ENCODE results near the gene PRKAA1.

Gene PRKAA1

DNA sequence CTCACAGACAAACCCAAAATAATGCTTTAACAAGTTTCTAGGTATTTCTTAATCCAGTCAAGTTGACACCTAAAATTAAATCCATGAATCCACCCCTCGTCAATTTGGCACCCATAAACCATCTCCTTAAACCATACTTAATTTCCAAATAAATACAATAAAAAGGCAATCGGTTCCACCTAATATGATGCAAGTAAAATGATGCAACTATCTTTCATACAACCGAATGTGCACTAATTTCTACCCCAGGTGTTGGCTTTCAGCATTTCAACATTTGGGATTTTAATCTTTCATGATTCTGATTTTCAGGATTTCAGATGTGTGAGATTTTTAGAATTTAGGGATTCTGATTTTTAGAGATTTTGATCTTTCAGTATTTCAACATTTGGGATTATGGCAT is 17.3 kb downstream of the PRKAA1 start:
- DNase-seq (ENCODE audit: low read depth in 2 of 2): no peak

DNA sequence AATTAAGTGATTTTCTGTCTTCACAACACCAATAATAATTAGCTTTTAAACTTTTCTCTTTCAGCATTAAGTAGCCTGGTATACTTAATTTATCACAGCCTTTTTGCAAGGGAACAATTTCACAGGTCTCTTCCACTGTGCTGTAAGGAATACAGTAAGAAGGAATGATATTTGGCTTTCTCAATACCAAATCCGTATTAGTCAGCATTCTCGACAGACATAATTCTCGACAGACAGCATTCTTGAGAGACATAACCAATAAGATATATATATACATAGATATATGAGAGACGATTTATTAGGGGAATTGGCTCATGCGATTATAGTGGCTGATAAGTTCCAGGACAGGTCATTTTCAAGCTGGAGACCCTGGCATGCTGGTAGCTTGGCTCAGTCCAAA is 18.0 kb downstream of the PRKAA1 start:
- DNase-seq (ENCODE audit: low read depth in 2 of 2): no peak

DNA sequence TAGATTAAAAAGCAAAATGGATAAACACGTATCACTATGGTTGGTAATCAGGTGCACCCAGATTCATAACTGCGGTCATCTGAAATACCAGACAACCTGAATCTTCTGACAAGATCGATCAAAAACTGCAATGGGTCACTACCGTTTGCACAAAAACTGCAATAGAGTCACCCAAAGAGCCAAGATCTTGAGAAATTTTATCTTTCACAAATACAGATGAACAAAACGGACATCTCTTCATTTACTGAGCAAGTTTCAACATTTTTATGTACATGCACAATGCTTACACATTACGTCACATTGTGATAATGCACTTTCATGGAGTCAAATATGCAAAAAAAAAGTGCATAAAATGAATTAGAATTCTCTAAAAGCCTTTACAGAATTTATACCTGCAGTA is 18.6 kb downstream of the PRKAA1 start:
- DNase-seq (ENCODE audit: low read depth in 2 of 2): no peak

DNA sequence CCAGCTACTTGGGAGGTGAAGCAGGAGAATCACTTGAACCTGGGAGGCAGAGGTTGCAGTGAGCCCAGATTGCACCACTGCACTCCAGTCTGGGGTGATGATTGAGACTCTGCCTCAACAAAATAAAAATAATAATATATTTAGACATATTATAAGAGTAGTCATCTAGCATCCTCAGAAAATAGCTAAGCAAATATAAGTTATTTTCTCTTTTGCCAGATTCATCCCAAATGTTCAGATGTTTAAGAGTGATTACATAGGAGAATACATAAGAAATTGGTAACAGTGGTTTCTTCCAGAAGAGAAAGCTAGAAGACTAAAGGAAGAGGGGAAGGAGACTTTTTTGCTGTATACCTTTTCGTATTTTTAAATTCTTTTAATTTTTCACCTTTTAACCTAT is 20.0 kb downstream of the PRKAA1 start:
- DNase-seq (ENCODE audit: low read depth in 2 of 2): no peak

DNA sequence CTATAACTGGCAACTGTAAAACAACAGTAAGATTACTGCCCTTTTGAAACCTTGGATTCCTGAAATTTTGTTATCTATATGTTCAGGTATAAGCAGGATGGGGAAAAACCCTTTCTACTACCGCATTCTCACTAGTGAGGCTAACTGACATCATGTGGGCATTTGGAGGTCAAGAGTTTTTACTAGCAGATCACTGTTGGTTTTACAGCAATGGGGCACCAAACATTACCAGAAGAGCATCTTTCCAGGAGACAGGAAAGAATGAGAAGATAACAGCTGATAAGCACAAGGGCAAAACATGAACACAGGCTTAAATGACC is 21.6 kb downstream of the PRKAA1 start:
- no peak for DNase-seq (ENCODE audit: low read depth in 2 of 2)

DNA sequence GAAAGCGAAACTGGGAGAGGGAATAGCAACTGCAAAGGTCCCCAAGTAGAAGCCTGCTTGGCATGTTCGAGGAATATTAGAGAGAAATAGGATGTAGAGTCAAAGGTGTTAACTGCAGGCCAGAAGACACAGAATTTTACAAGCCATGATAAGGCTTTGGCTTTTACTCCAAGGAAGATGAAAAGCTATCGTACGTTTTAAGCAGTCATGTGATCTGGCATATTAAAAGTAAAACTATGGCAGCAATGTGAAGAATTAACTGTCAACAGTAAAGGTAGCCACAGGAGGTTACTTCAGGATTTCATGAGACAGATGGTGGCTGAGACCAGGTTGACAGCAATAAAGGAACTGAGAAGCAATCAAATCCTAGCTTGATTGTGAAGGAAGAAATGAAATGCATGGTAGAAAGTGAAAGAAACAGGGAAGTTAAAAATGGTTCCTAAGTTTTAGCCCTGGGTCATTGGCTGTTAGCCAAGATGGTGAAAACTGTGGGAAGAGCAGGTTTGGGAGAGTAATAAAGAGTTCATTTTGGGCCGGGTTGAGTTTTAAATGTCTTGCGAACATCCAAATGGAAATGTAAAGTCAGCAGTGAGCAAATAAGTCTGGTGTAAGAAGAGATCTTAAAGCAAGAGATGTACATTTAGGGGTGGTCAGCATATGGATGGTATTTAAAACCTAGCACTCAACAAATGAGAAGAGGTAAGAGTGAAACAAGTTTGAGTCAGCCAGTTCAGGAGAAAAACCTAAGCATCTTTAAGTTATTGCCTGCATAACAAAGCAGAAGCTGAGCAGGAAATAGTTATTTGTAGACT is 22.1 kb downstream of the PRKAA1 start:
- DNase-seq (ENCODE audit: low read depth in 2 of 2): no peak

DNA sequence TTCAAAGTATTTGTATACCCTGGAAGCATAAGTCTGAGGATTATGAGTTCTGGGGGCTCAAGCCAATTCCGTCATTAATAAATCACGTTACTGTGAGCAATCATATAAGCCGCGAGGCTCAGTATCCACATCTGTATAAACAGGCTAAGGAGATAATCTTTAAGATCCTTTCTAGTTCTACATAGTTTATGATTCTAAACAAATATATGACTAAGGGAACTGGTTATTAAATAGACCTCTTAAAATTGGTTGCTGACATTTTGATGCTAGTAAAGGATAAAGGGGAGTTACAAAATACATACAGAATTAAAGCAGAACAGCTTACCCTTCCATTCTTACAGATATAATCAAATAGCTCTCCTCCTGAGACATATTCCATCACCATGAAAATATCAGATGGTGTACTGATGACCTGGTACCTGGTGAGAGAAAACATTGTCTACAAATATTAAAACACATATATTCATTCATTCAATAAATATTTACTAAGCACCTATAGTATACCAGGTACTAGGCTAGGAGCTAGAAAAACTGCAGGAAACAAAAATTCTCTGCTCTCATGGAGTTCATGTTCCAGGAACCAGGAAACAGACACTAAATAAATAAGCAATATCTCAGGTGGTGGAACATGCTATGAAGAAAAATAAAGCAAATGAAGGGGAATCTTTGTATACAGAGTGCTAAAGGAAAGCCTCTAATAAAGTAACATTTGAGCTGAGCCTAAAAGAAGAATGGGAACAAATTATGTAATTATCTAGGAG is 22.9 kb downstream of the PRKAA1 start:
- DNase-seq (ENCODE audit: low read depth in 2 of 2): no peak

DNA sequence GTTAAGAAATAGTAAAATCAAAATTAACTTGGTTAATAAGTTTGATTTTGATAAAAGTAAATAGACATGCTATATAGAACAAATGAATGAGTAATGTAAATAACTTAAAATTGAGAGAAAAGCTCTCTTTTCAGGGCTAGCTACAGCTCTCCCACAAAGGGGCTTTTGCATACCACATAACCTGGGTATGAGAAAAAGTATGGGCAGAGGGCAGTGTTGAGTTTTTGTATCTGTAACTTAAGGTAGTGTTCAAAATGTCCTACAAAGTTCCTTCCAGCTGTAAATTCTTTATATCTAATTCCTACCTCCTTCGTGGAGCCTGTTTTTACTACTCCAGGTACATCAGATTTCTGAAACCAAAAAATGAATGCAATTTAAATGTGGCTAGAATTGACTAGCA is 23.6 kb downstream of the PRKAA1 start:
- DNase-seq (ENCODE audit: low read depth in 2 of 2): no peak

DNA sequence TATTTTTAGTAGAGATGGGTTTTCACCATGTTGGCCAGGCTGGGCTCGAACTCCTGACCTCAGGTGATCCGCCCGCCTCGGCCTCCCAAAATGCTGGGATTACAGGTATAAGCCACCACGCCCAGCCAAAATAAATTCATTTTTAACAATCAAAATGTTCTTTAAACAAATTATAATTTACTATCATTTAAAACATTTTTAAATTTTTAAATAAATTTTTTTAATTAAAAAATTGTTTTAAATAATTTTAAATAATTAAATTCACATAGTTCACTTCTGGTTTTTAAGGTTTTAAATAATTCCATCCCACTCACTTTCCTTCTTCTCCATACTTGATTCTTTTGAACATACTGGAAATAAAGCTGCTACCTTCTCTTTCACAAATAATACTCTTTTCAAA is 27.4 kb downstream of the PRKAA1 start:
- no peak for DNase-seq (ENCODE audit: low read depth in 2 of 2)

DNA sequence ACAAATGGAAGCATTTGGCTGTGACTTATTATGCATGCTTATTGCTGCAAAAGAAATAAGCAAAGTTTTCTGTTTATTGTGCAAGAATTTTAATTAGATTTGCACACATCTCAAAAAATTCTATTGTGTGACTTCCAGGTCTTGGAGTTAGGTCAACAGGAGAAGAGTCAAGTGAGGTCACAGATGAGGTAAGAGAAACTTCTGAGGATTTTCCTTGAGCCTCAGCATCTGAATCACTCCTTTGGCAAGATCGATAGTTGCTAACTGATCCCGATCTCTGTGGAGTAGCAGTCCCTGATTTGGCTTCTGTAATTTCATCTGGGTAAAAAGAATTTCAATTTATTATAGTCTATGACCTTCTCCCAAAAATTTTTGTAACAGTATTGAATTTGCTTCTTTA is 35.5 kb downstream of the PRKAA1 start:
- no peak for DNase-seq (ENCODE audit: low read depth in 2 of 2)

DNA sequence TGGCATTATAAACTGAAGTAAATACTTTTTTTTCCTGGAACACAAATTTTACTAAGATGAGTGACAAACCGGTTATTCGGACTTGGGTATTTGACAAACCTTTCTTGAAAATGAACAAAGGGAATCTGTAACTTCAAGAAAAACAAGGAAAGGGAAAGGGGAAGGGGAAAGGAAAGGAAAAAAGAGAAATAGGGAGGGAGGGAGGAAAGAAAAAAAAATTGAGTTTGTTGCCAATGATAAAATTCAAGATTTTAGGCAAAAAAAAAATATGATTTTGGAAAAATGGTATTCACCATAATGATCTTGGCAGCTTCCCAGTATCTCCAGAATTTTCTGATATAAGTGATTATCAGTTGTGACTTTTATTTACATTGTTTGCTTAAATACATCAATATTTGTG is 40.8 kb downstream of the PRKAA1 start:
- DNase-seq (ENCODE audit: low read depth in 2 of 2): no peak

DNA sequence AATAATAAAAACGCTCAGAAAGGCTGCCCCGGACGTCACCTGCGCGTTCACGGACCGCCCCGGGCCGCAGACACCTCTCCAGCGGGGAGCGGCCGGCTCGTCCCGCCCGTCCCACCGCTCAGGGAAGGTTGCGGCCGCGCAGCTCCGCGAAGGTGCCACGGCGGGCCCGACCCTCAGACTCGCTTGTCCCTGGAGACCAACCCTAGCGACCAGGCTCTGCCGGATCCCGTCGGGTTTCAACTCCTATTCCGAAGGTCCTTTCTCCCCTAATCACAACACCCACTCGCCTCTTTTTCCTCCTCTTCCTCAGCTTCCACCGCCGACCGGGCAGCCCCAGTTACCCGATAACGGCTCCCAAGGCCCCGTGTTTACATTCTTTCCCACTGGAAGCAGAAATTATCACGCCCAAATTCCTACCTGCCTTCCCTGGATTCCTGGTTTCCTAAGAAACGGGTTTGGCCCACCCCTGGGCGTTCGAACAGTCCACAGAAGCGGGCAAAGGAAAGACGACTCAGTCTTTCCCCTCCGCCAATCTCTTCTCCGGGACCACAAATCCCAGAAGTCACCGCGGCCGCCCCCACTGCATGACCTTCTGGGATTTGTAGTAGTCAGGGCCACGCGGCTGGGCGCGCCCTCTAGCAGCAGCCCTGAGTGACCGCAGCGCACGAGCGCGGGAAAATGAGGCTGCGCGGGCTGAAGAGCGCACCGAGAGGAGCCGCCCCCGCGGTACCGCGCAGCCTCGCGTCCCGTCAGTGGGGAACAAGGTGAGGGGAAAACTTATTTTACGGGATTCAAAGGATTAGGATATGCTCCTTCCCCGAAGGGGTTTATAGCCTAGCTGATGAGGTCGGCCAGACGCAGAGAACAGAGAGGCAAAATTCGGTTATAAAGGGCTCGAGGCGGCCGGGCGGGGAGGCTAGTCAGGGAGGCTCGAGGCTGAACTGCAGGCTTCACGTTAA is 42.5 kb downstream of the PRKAA1 start, which contains the start of gene TTC33:
Gene TTC33, minus strand, starts transcription at position 555 of the 959 bp plus-strand sequence. CDS start 8,943 bp downstream, outside the sequence.
- DNase-seq (ENCODE audit: low read depth in 2 of 2): peak; percentile 89 to 94

DNA sequence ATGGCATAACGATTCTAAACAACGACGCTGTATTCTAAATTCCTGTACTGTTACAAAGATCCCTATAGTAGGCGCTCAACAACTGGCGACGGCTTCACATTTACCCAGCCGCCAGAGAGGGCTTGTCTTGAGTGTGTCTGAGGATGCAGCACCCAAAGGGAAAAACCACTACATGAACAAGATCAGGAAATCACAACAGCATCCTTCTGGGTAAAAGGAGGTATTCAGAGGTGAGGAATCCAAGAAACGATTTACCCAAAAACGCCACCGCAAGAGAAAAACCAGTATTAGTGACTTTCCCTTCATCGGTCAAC is 43.1 kb downstream of the PRKAA1 start:
- DNase-seq (ENCODE audit: low read depth in 2 of 2): peak; percentile 46 to 53

DNA sequence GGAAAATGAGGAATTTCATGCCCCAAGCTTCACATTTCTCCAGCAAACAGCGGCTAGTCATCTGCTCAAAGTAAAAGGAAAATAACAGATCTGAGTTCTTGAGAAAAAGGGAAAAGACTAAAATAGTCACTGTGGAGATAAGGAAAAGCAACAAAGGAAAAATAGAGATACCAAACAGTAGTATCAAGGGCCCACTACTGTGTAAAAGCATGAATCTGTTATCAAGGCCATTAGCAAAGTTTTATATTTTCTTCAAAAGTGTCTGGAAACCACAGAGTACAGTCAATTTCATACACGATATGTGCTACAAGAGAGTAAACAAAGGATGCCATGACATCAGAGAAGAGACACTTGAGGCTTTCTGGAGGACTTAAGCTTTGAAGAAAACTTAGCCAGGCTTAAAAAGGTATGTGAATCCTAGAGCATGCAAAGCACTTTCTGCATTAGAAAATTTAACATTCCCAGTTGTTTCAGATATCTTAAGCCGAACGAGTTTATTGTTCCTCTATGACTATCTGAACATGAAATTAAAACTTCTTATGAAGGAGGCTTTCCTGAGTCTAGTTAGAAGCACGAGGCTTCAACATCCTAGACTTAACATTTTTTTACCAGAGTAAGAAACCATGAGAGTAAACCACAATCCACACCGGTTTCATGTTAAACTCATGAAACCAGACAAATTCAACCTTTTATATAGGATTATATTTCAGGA is 43.6 kb downstream of the PRKAA1 start:
- DNase-seq (ENCODE audit: low read depth in 2 of 2): no peak

DNA sequence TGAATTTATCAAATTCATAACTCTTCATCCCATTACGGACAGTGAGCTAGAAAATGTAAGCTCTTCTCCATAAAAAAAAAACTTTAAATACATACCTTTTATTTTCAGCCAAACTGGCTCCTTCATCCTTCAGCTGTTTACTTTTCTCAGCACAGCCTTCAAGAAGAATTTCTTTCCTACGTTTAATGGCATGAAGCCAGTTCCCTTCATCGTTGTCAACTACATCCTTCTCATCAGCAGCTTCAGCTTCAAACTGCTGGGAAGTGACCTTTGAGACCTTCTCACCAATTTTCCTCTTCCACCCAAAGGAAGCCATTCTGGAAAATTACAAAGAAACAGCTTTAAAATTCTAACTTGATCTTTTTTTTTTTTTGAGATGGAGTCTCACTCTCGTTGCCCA is 51.5 kb downstream of the PRKAA1 start:
- no peak for DNase-seq (ENCODE audit: low read depth in 2 of 2)

DNA sequence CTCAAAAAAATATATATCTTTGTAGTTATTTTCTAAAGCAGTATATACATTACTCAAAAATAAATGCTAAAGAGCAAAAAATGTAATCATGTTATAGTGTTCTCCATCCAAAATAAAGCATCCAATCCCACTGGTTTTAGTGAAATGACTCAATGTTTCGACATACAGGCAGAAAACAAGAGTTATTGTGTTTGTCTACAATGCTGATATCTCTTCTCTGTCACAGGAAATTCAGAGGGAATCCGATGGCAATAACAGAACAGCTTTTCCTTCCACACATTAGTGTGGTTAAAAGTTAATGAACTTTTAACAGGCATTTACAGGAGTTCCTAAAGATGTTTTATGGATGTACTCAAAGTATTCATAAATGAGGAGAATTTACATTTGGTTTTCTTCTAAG is 54.4 kb downstream of the PRKAA1 start:
- no peak for DNase-seq (ENCODE audit: low read depth in 2 of 2)

DNA sequence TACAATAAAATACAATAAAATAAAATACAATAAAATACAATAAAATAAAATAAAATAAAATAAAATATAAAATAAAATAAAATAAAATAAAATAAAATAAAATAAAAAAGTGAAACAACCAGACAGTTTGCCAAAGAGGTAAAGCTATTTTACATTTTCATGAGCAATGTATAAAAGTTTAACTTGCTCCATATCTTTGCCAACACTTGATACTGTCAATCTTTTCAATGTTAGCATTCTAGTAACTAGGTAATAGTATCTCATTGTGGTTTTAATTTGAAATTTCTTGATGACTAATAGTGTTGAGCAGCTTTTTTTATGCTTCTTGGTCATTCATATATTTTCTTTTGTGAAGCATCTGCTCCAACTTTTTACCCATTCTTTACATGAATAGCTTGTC is 59.7 kb downstream of the PRKAA1 start:
- no peak for DNase-seq (ENCODE audit: low read depth in 2 of 2)

DNA sequence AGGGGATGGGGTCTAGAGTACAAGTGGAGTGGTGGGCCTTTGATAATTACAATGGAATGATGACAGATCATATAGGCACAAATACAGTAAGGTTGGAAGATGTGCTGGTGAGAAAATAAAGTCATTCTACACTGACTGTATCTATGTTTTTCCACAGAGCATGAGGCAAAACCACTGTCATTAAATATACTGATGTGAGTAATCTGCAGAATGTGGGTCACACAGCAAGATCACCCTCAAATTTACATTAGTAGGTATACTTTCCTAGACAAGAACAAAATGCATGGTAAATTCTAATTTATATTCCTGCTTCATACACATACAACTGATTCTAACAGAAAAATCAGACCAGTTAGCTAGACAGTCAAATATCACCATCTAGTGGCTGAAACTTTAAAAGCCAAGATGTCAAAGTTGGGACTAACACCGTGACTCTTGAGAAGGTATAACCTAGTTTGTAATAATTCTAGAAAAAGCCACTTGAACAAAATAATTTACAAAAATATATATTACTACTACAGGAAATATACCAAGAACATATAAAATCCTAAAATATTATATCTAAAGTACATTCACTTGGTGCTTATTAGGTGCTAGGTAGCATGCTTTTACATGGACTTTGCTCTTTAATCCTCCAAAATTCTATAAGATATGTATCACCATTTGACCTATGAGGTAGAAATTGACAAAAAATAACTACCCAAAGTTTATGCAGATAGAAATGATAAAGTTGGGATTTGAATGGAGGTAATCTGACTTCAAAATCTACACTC is 61.9 kb downstream of the PRKAA1 start:
- DNase-seq (ENCODE audit: low read depth in 2 of 2): no peak

DNA sequence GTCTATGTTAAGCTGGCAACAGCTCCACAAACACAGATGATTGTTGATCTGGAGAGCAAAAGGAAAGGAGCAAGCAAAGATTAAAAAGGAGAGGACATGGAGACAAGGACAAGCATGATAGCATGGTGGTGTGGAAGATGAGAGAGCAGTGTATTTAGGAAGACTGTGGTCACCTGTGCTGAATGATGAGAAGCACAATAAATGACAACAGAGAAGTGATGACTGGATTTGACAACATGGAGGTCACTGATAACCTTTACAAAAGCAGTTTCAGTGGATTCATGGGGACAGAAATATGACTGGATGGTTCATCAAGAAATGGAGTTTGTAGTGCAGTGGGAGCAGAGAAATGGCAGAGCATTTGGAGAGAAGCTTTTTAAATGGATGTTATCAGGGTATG is 62.6 kb downstream of the PRKAA1 start:
- no peak for DNase-seq (ENCODE audit: low read depth in 2 of 2)

DNA sequence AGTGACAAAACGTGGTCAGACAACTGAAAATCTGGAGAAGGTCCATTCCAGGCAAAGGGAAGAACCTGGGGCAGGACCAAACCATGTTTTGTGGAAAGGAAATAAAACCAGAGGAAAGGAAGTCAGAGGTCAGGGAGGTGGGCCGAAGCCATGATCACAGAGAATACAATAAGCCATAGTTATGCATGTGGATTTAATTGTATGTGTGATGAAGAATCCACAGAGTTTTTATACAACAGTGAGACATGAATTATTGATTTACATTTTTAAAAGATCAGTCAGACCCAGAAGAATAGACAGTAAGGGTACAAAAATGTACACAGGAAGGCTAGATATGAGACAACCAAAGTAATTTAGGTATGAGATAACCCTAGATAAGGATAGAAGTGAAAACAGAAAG is 63.2 kb downstream of the PRKAA1 start:
- DNase-seq (ENCODE audit: low read depth in 2 of 2): no peak

All from activated CD4-positive, alpha-beta T cell treated with anti-CD3 and anti-CD28 coated beads for 24 hours (primary cell).